ENCODE data around the gene NPSR1. TPM values are rescaled to one million over a fixed set of nuclear protein-coding genes. Genes with fewer than 3 reads are reported as not detected.
"Not testable (repeated sequence)": the region's sequence is repeated elsewhere in the genome, so short reads cannot be mapped to it uniquely, and the experiment has no call there.

NPSR1 gene
- total RNA-seq, 1 experiment from 2014 or later: not detected

- in situ Hi-C loops (cut with HindIII; ENCODE audit: low pct_unique_long_range_greater_than_20kb, low sequenced_read_pairs); DNase-seq (ENCODE audit: low read depth): not testable (repeated sequence)
Measured at GRCh38 chr7:34814203-34814842, 156.3 kb downstream of the NPSR1 start.

DNA sequence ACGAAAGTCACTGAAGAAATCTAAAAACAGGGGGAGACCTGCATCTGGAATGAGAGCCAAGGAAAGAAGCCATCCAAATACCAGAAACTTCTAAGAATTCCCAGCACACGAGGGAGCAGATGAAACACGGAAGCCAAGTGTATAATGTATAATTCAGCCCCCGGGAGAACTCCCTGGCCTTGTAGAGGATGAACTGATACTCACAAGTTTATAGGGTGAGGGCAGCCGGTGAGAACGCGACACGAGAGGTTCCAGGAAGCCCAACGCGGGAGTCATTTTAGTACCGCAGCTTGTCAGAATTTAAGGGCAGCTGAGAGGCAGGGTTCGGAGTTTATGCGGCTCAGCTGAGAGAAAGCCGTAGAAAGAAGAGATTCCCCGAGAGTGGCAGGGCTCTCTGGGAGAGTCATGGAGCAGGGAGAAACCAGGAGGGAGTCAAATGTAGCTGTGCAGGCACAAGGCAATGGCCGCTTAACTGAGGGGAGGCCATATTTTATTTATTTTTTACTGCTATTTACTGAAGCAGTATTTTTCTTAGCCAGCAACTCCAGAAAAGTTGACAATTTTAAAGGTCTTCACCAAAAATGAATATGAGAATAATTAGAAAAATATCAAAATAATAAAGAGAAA is 164.0 kb downstream of the NPSR1 start:
- in situ Hi-C loops (cut with HindIII; ENCODE audit: low pct_unique_long_range_greater_than_20kb, low sequenced_read_pairs): no loop called here
- no peak for DNase-seq (ENCODE audit: low read depth)

GRCh38 chr7:34823650-34824258 is 165.7 kb downstream of the NPSR1 start:
- in situ Hi-C loops (cut with HindIII; ENCODE audit: low pct_unique_long_range_greater_than_20kb, low sequenced_read_pairs): no loop called here
- DNase-seq (ENCODE audit: low read depth): peak; percentile 31

DNA sequence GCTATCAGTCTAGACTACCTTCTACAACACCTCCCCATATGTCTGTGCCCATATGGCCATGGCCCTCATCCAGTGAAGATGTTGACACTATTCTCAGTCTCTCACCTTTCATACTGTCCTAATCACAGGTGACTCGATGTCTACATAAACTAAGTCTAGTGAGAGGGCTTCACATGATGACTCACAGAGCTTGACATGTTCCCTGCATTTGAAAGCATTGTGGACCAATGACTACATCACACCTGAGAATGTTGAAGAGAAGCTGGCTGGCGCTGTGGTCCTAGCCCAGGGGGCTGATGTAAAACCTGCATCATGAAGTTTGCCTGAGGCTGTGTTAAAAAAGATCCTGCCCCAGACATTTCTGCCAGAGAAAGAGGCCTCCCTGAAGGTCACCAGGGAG is 167.2 kb downstream of the NPSR1 start:
- DNase-seq (ENCODE audit: low read depth): no peak
- in situ Hi-C loops (cut with HindIII; ENCODE audit: low pct_unique_long_range_greater_than_20kb, low sequenced_read_pairs): no loop called here

GRCh38 chr7:34830390-34830789 is 172.4 kb downstream of the NPSR1 start:
- DNase-seq (ENCODE audit: low read depth): no peak
- in situ Hi-C loops (cut with HindIII; ENCODE audit: low pct_unique_long_range_greater_than_20kb, low sequenced_read_pairs): no loop called here

- DNase-seq (ENCODE audit: low read depth): no peak
- in situ Hi-C loops (cut with HindIII; ENCODE audit: low pct_unique_long_range_greater_than_20kb, low sequenced_read_pairs): no loop called here
Measured at GRCh38 chr7:34831436-34831835, 173.4 kb downstream of the NPSR1 start.

DNA sequence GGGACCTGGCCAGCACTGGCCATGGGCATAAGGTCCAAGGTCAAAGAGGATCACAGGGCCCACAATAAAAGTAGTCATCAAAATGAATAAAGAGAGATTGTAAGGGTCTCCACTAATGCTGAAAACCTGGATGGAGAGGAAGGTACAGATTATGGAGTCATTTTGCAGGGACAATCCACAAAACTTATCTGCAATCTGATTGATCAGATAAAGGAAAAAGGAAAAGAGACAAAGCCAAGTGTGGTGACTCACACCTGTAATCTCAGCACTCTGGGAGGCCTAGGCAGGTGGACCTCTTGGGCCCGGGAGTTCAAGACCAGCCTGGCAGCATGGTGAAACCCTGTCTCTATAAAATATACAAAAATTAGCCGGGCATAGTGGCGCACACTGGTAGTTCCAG is 174.0 kb downstream of the NPSR1 start:
- in situ Hi-C loops (cut with HindIII; ENCODE audit: low pct_unique_long_range_greater_than_20kb, low sequenced_read_pairs): no loop called here
- DNase-seq (ENCODE audit: low read depth): no peak

- in situ Hi-C loops (cut with HindIII; ENCODE audit: low pct_unique_long_range_greater_than_20kb, low sequenced_read_pairs): no loop called here
- no peak for DNase-seq (ENCODE audit: low read depth)
Measured at GRCh38 chr7:34835901-34836600, 178.0 kb downstream of the NPSR1 start.

DNA sequence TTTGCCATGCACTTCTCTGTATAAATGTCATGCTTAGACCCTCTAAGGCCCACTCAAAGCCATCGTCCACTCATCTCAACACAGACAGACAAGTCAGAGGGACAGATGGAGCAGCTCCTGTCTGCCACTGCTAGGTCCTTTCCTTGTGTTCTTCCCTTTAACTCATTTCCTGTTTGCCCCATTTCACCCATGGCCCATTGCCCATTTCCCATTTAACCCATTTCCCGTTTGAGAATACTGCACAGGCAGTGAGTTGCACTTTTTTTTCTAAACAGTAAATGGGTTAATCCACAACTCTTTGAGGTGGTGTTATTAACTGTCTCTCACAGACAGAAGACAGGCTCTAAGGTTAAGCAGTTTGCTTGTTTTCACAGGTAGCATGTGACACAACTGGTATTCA is 179.3 kb downstream of the NPSR1 start:
- in situ Hi-C loops (cut with HindIII; ENCODE audit: low pct_unique_long_range_greater_than_20kb, low sequenced_read_pairs): no loop called here
- DNase-seq (ENCODE audit: low read depth): no peak

GRCh38 chr7:34837801-34838201 is 179.8 kb downstream of the NPSR1 start:
- in situ Hi-C loops (cut with HindIII; ENCODE audit: low pct_unique_long_range_greater_than_20kb, low sequenced_read_pairs): no loop called here
- peak; percentile 27 for DNase-seq (ENCODE audit: low read depth)

DNA sequence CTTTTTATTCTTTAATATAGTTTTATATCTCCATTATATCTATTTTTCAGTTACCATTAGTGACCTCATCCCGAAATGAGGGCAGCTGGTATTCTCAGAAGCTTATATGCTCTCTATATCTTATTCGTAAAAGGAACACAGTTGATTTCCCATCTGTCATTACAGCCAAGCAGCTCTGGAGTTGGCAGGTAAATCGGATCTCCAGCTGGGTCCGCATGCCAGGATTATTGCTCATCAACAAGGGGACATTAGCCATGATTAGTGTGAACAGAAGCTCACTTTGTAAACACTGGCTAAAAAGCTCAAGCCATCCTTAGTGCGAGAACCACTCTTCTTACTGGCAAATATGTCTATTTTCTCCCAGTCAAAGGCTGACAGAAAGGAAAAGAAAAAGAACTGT is 180.3 kb downstream of the NPSR1 start:
- in situ Hi-C loops (cut with HindIII; ENCODE audit: low pct_unique_long_range_greater_than_20kb, low sequenced_read_pairs): no loop called here
- DNase-seq (ENCODE audit: low read depth): no peak

DNA sequence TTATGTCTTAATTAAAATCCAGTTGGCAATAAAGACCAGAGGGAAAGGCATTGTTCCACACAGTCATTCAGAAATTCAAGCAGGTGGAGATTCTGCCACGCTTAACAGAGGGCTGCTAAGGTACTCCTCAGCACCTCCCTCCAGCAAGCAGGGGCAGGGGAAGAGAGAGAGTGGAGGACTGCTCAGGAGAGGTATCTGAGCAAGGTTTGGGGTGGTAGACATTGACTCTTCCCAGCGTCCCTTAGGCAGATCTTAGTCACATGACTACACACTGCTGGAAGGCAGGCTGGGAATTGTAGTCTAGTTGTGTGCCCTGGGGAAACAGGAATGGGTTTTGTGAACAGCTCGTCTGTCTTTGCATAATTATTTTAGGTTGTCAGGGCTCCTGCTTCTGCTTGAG is 181.6 kb downstream of the NPSR1 start:
- no peak for DNase-seq (ENCODE audit: low read depth)
- in situ Hi-C loops (cut with HindIII; ENCODE audit: low pct_unique_long_range_greater_than_20kb, low sequenced_read_pairs): no loop called here

GRCh38 chr7:34840176-34840785 is 182.3 kb downstream of the NPSR1 start:
- no peak for DNase-seq (ENCODE audit: low read depth)
- in situ Hi-C loops (cut with HindIII; ENCODE audit: low pct_unique_long_range_greater_than_20kb, low sequenced_read_pairs): no loop called here

- in situ Hi-C loops (cut with HindIII; ENCODE audit: low pct_unique_long_range_greater_than_20kb, low sequenced_read_pairs): no loop called here
Measured at GRCh38 chr7:34841326-34841725, 183.3 kb downstream of the NPSR1 start.

DNA sequence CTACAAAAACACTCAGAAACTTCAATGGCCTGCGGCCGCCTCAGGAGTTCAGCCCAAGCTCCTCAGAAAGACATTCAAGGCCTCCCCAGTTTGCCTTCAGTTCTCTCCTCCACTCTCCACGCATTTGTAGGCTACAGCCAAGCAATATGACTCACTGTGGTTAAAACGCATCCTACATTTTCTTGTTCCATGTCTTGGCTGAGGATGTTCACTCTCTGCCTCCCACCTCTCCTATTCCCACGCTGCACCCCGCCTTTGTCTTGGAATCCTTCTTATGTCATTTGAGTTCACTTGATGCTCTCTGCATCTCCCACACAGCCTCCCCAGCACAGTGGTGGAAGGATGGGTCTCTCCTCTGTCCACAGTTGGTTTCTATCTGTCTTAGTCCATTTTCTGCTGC is 184.8 kb downstream of the NPSR1 start:
- in situ Hi-C loops (cut with HindIII; ENCODE audit: low pct_unique_long_range_greater_than_20kb, low sequenced_read_pairs): no loop called here
- DNase-seq (ENCODE audit: low read depth): no peak

More at GRCh38 chr7:34841326-34841725, 183.3 kb downstream of the NPSR1 start:
- no peak for DNase-seq (ENCODE audit: low read depth)

DNA sequence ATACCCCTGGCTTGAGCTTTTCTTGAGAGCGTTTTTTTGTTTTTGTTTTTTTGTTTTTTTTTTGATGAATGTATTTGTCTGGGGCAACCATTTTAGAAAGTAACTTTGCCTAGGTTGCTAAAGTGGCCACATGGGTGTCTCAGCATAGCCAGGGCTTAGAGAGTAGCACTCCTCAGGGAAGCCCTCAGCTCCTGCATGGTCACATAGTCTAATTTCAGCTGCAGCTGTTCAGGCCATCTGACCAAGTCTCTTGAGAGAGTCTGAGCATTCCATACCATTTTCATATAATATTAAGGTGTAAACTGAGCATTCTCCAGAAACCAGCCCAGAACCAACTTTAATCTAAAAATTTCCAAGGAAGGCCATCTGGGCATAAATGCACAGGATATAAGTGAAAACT is 186.4 kb downstream of the NPSR1 start:
- in situ Hi-C loops (cut with HindIII; ENCODE audit: low pct_unique_long_range_greater_than_20kb, low sequenced_read_pairs): no loop called here
- no peak for DNase-seq (ENCODE audit: low read depth)

GRCh38 chr7:34844936-34845665 is 187.1 kb downstream of the NPSR1 start:
- DNase-seq (ENCODE audit: low read depth): no peak
- in situ Hi-C loops (cut with HindIII; ENCODE audit: low pct_unique_long_range_greater_than_20kb, low sequenced_read_pairs): no loop called here

- in situ Hi-C loops (cut with HindIII; ENCODE audit: low pct_unique_long_range_greater_than_20kb, low sequenced_read_pairs): no loop called here
- DNase-seq (ENCODE audit: low read depth): no peak
Measured at GRCh38 chr7:34845666-34846361, 187.8 kb downstream of the NPSR1 start.

Measured in Caki2 (cell line).